Mesothelial cell of epicardium (in vitro differentiated cells): Measurements from ENCODE around the gene KCNMA1. TPM values are rescaled to one million over a fixed set of nuclear protein-coding genes. Genes with fewer than 3 reads are reported as not detected.
"Not testable (repeated sequence)": the region's sequence is repeated elsewhere in the genome, so short reads cannot be mapped to it uniquely, and the experiment has no call there.

Source experiments
- DNase-seq, 2 experiments: peaks; one replicate each; pipeline ENCODE4 v3.0.0; 2021; ENCODE audit warnings: low spot score in 2 of 2; ENCODE audit not compliant: unreplicated experiment in 2 of 2
- H3K27ac Mint-ChIP-seq: 2 replicates; pipeline ENCODE4 v1.8.0; 2021; ENCODE audit warnings: mixed read lengths
- H3K27me3 Mint-ChIP-seq: 2 replicates; pipeline ENCODE4 v1.8.0; 2021; ENCODE audit warnings: low read depth, mixed read lengths
- H3K36me3 Mint-ChIP-seq: 2 replicates; pipeline ENCODE4 v1.8.0; 2021; ENCODE audit warnings: mixed read lengths
- H3K4me1 Mint-ChIP-seq: 2 replicates; pipeline ENCODE4 v1.8.0; 2021; ENCODE audit warnings: mixed read lengths
- H3K4me3 Mint-ChIP-seq: 2 replicates; pipeline ENCODE4 v1.8.0; 2021; ENCODE audit warnings: mild to moderate bottlenecking, moderate library complexity, mixed read lengths
- H3K9me3 Mint-ChIP-seq: 2 replicates; pipeline ENCODE4 v1.8.0; 2021; ENCODE audit warnings: mixed read lengths
- total RNA-seq: library from RNA; stranded (reverse); gene quantifications from 3 replicates; pipeline ENCODE4 v1.2.1, GENCODE V29; 2021
- TF ChIP-seq, protein P1 (sequence below): fragments of 200-600 bp; sonication (generic); IDR thresholded peaks from one replicate; pipeline ENCODE4 v1.5.0; 2021; ENCODE audit warnings: antibody characterized with exemption; ENCODE audit not compliant: unreplicated experiment

KCNMA1 gene
- total RNA-seq: 38.4 to 44.0 TPM (median 41.3 TPM) in 3 replicates

DNA sequence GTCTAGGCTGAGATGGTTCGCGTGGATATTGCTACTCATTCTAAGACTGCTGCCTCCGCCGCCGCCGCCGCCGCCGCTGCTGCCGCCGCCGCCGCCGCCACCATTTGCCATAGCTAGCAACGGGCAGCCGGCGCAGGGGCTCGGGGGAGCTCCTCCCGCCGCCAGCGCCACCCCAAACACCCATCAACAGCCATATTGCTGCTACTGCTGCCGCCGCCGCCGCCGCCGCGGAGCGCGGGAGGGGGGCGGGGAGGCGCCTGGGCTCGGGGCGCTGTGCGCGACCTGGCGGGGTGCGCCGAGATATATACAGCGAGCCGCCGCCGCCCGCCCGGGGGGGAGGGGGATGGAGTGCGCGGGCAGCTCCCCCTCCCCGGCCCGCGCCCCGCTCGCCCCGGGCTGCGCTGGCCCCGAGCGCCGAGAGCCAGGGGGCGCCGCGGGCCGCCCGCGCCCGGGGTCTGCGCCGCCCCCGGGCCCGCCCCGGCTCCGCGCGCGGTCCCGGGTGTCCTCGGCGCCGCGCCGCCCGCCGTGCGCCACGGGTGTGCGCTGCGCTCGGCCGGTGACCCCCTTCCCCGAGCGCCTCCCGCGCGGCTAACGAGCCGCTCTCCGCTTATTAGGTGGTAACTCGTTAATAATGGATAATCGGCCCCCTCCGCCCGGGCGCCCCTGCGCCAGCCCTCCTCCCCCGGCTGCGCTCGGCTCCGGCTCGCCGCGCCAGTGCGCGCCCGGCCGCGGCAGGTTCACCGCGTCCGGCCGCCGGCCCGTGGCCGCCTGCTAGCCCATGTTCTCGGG lies at the start of gene KCNMA1:
Gene KCNMA1, minus strand, starts transcription at position 277 of the 789 bp plus-strand sequence.
- Mint-ChIP-seq H3K27me3 (peaks cover 40% of the 10 kb centered on the region), H3K4me1 (peaks cover 31% of the 10 kb centered on the region), H3K36me3 (no peaks in the 10 kb centered on the region), H3K9me3 (no peaks in the 10 kb centered on the region), H3K4me3 (peak within 1 kb of the TSS; percentile 95), H3K27ac (no peak within 1 kb of the TSS)
- TF ChIP-seq, protein P1, sequence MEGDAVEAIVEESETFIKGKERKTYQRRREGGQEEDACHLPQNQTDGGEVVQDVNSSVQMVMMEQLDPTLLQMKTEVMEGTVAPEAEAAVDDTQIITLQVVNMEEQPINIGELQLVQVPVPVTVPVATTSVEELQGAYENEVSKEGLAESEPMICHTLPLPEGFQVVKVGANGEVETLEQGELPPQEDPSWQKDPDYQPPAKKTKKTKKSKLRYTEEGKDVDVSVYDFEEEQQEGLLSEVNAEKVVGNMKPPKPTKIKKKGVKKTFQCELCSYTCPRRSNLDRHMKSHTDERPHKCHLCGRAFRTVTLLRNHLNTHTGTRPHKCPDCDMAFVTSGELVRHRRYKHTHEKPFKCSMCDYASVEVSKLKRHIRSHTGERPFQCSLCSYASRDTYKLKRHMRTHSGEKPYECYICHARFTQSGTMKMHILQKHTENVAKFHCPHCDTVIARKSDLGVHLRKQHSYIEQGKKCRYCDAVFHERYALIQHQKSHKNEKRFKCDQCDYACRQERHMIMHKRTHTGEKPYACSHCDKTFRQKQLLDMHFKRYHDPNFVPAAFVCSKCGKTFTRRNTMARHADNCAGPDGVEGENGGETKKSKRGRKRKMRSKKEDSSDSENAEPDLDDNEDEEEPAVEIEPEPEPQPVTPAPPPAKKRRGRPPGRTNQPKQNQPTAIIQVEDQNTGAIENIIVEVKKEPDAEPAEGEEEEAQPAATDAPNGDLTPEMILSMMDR: no peak
- DNase-seq: peak in 1 of 2 experiments; percentile 51

DNA sequence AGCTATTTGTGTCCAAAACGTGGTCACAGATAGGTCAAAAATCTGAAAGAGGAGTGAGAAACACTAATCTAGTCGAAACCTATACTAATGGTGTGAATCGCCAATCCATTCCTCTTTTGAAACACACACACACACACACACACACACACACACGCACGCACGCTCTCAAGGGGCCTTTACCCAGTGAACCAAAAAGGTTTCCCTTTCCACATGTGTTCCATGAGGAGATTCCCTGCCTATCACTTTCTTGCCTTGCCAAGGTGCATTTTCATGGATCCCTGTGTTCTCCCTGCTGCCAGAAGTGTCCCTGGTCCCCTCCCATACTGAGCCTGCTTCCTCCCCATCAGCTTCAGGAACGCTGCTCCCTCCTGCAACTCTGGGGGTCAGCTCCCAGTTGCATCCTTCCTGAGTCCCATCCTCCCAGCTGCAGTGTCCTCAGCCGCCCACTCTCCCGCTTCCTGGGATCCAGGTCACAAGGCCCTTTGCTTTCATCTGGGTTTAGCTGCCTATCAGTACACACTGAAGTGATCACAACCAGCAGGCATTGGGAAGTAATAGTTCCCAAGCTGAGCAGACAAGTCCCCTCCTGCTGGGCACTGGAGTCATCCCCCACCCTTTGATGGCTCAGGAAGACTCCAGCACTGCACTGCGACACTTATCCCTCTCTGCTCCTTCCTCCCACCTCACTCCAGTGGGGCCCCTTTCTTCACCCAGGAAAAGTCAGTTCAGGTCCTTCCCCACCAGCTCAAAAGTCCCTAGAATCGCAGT lies 49.2 kb upstream of the KCNMA1 start:
- H3K27ac Mint-ChIP-seq: no peak overlapping the region
- no peaks in the 10 kb centered on the region for H3K9me3 Mint-ChIP-seq
- H3K36me3 Mint-ChIP-seq: no peaks in the 10 kb centered on the region
- H3K4me3 Mint-ChIP-seq: no peak overlapping the region
- no peaks in the 10 kb centered on the region for H3K4me1 Mint-ChIP-seq
- DNase-seq: no peak
- H3K27me3 Mint-ChIP-seq: peaks cover 1% of the 10 kb centered on the region
- TF ChIP-seq, protein P1: no peak

DNA sequence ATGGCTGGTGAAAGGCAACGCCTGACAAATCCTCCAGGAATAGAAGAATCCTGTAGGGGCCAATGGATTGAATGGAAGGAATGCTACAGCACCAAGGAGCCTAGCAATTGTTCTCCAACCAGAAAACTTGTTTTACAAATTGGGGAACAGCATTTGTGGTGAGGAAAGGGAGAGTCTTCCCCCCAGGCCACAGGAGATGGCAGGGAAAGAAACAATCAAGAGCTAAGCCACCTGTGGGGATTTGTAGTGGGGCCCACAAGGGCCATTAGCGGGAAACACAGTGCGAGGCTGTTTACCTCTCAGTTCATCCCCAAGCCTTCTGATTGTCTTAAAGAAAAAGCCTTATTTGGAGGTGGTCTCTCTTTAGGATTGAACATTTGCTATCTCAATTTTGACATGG lies 48.5 kb upstream of the KCNMA1 start:
- TF ChIP-seq, protein P1: no peak
- Mint-ChIP-seq H3K4me1 (no peaks in the 10 kb centered on the region), H3K27me3 (peaks cover 1% of the 10 kb centered on the region), H3K27ac (no peak overlapping the region), H3K4me3 (no peak overlapping the region), H3K9me3 (no peaks in the 10 kb centered on the region), H3K36me3 (no peaks in the 10 kb centered on the region)
- DNase-seq: no peak

DNA sequence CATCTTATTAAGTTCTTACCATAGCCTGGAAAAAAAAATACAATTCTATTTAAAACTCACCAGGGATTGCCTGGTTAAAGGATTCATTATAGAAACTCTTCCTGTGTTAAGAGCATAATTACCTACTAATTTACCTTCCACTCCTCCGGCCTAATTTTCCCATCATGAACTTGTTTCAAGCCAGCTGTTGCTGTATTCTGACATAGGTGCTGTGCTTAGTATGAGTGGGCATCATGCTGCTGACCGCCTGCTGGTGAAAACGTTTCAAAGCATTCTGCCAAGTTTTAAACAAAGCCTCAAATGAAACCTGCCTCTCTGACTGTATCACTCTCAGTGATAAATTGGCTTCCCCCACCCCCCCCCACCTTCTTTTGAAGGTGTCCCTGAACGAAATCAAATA lies 47.8 kb upstream of the KCNMA1 start:
- Mint-ChIP-seq H3K9me3 (no peaks in the 10 kb centered on the region), H3K27ac (no peak overlapping the region), H3K27me3 (peaks cover 1% of the 10 kb centered on the region), H3K4me3 (no peak overlapping the region), H3K36me3 (no peaks in the 10 kb centered on the region), H3K4me1 (no peaks in the 10 kb centered on the region)
- no peak for DNase-seq
- TF ChIP-seq, protein P1: no peak

DNA sequence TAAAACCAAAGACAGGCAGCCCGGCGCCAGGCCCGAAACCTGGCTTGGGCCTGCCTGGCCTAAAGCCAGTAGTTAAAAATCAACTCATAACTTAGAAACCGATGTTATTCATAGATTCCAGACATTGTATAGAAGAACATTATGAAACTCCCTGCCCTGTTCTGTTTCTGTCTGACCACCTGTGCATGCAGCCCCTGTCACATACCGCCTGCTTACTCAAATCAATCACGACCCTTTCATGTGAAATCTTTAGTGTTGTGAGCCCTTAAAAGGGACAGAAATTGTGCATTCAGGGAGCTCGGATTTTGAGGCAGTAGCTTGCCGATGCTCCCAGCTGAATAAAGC lies 45.5 kb upstream of the KCNMA1 start:
- DNase-seq, H3K27me3 Mint-ChIP-seq, H3K4me3 Mint-ChIP-seq, H3K27ac Mint-ChIP-seq, H3K4me1 Mint-ChIP-seq, H3K36me3 Mint-ChIP-seq, H3K9me3 Mint-ChIP-seq: not testable (repeated sequence)
